OCI-LY3 (cell line): ENCODE measurements around the gene ANGPTL4.

ENCODE experiments used
- CTCF ChIP-seq: fragments of 200-600, 300-600 bp; sonication (generic); IDR thresholded peaks from 2 replicates; pipeline ENCODE4 v1.5.1; 2014; ENCODE audit warnings: antibody characterized with exemption, low read length, low read depth
- EZH2phosphoT487 ChIP-seq: fragments of 200-600 bp; shearing (Covaris generic); IDR thresholded peaks from 2 replicates; pipeline ENCODE4 v1.6.1; 2018; ENCODE audit warnings: antibody characterized with exemption, mixed run types, low read depth

GRCh38 chr19:8336660-8337059 lies 27.3 kb upstream of the ANGPTL4 start:
- TF ChIP-seq CTCF = no peak
- TF ChIP-seq EZH2phosphoT487 = no peak
